Glutamatergic neuron (in vitro differentiated cells): ENCODE results near the gene KIF21B. TPM values are rescaled to one million over a fixed set of nuclear protein-coding genes. Genes with fewer than 3 reads are reported as not detected.
A peak's percentile ranks its signal among the peaks of the same experiment; 100 is the strongest.

Experiments
- DNase-seq: peaks from one replicate; pipeline ENCODE4 v3.0.0; 2022
- H3K27ac Mint-ChIP-seq: one replicate; pipeline ENCODE4 v1.8.0; 2020; ENCODE audit warnings: mild to moderate bottlenecking, mixed read lengths, inconsistent platforms; ENCODE audit not compliant: unreplicated experiment
- H3K27me3 Mint-ChIP-seq: one replicate; pipeline ENCODE4 v1.8.0; 2020; ENCODE audit warnings: mild to moderate bottlenecking, moderate library complexity, mixed read lengths, inconsistent platforms; ENCODE audit not compliant: unreplicated experiment
- H3K36me3 Mint-ChIP-seq: one replicate; pipeline ENCODE4 v1.8.0; 2020; ENCODE audit warnings: mild to moderate bottlenecking, mixed read lengths, inconsistent platforms; ENCODE audit not compliant: unreplicated experiment
- H3K4me1 Mint-ChIP-seq: one replicate; pipeline ENCODE4 v1.8.0; 2020; ENCODE audit warnings: mild to moderate bottlenecking, low read depth, mixed read lengths, inconsistent platforms; ENCODE audit not compliant: unreplicated experiment
- H3K4me3 Mint-ChIP-seq: one replicate; pipeline ENCODE4 v1.8.0; 2020; ENCODE audit warnings: mild to moderate bottlenecking, mixed read lengths, inconsistent platforms; ENCODE audit not compliant: unreplicated experiment
- H3K9me3 Mint-ChIP-seq: one replicate; pipeline ENCODE4 v1.8.0; 2020; ENCODE audit warnings: mild to moderate bottlenecking, moderate library complexity, mixed read lengths, inconsistent platforms; ENCODE audit not compliant: unreplicated experiment
- total RNA-seq: library from RNA; stranded (reverse); fragmentation: NEBNext Ultra II Directional; extraction: Animal tissue kit (Norgen Biotek cat#: 25700); gene quantifications from one replicate; pipeline ENCODE4 v1.2.1, GENCODE V29; 2021; ENCODE audit not compliant: unreplicated experiment
- TF ChIP-seq, protein P1 (sequence below): fragments of 200-600 bp; sonication (generic); IDR thresholded peaks from one replicate; pipeline ENCODE4 v1.5.0; 2021; ENCODE audit not compliant: partially characterized antibody, unreplicated experiment

The KIF21B gene
- total RNA-seq, 1 donor from 2014 or later: 51.1 TPM

DNA sequence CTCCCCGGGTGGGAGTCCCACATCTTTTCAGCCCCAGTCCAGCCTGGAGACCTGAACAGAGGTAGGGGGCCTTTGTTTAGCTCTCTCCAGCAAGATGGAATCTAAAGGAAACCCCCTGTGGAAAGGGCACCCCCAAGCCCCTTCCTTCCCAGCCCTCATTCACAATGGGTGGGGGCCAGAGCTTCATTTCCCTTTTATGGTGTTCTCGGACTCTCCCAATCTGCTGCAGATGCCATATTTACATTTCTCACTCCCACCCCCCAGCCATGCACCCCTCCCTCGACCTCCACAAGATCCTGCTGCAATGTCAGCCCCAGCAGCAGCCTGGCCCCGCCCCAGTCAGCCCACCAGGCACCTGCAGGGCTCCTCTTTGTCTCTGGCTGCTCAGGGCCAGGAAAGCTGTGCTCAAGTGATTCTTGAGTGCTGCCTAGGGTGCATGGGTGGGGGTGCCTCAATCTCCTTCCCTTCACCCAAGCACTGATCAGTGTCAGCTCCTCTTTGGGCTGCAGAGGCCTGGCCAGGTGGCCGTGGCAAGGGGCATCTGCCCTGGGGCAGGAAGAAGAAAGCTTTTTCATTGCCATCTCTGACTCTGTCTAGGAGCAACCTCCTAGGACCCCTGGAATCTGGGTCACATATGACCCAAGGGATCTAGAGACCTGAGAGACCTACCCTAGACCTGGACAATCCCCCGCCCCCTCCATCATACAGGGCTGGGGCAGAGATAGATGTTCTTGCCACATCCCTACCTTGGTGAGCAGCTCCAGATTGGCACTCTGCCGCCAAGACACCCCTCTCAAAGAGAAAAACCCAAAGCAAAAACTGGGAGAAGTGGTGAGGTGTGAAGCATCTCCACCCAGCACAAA is 1.7 kb downstream of the KIF21B start:
- H3K27ac Mint-ChIP-seq: peak overlapping the region; percentile 69
- DNase-seq: no peak

DNA sequence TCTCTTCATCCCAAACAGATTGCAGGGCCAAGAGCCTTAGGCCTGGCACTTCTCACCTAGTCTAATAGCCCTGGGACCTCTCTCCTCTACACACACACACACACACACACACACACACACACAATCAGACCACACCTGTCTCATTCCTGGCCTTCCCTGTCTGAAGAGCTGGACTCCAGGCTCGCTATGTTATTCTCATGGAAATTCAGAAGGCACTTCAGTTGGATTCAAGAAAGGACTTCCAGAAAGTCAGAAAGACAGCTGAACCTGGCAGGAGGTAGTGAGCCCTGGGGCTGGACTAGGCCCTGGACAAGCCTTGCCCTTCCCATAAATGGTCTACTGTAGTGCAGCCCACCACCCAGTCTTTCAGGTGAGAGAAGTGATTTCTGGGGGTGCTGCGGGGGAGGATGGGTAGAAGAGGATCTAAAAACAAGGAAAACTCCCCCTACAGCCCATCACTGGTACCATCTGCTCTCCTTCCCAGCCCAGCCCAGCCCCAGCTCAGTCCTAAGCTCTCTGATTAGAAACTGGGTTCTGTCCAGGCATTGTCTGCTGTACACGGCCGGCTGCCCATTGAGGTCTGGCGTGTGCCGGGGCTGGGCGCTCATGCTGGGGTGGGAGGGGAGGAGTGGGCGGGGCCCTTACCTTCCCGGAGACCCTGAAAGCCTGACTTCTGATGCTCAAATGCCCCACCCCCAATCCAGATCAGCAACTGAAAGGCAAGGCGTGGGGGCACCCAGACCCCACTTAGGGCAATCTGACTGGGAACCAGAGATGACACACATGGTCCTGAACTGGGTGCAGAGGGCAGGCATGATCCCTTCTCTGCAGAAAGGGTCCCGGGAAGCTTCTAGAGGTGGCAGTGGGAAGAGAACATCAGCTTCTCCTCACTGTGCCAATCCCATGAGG is 2.5 kb downstream of the KIF21B start:
- Mint-ChIP-seq H3K9me3 (peaks cover 10% of the 10 kb centered on the region), H3K27me3 (peaks cover 13% of the 10 kb centered on the region), H3K36me3 (no peaks in the 10 kb centered on the region), H3K4me3 (peak overlapping the region; percentile 91), H3K27ac (peak overlapping the region; percentile 78), H3K4me1 (peaks cover 23% of the 10 kb centered on the region)
- TF ChIP-seq, protein P1, sequence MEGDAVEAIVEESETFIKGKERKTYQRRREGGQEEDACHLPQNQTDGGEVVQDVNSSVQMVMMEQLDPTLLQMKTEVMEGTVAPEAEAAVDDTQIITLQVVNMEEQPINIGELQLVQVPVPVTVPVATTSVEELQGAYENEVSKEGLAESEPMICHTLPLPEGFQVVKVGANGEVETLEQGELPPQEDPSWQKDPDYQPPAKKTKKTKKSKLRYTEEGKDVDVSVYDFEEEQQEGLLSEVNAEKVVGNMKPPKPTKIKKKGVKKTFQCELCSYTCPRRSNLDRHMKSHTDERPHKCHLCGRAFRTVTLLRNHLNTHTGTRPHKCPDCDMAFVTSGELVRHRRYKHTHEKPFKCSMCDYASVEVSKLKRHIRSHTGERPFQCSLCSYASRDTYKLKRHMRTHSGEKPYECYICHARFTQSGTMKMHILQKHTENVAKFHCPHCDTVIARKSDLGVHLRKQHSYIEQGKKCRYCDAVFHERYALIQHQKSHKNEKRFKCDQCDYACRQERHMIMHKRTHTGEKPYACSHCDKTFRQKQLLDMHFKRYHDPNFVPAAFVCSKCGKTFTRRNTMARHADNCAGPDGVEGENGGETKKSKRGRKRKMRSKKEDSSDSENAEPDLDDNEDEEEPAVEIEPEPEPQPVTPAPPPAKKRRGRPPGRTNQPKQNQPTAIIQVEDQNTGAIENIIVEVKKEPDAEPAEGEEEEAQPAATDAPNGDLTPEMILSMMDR: peak; percentile 41
- peak; percentile 45 for DNase-seq

More for the DNA sequence above, 1.7 kb downstream of the KIF21B start:
- peak overlapping the region; percentile 91 for H3K4me3 Mint-ChIP-seq
- H3K27me3 Mint-ChIP-seq: peaks cover 12% of the 10 kb centered on the region
- peaks cover 19% of the 10 kb centered on the region for H3K4me1 Mint-ChIP-seq
- no peaks in the 10 kb centered on the region for H3K36me3 Mint-ChIP-seq
- H3K9me3 Mint-ChIP-seq: peaks cover 10% of the 10 kb centered on the region
- TF ChIP-seq, protein P1: no peak

DNA sequence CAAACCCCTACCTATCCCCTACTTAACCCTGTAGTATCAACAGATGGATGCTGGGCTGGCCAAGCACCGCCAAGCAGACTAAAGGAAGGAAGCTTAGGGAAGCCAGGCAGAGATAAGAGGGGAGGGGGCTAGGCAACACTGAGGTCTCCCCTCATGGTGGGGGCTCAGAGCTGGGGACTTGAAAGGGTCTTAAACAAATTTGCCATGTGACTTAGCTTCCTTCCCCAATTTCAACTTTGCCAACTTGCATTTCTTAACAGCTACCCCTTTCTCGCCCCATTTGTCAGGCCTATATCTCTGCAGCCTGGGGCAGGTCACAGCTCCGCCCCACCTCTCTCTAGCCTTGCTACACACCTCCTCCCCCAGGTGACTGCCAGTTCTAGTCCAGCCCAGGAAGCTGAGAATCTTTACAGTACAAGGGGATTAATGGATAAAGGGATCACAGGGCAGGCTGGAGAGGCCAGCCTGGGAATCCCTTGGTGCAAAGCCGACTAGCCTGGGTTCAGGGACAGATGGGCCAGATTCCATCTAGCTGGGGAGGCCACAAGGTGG is 3.4 kb downstream of the KIF21B start:
- no peak for DNase-seq
- Mint-ChIP-seq H3K4me3 (no peak overlapping the region), H3K27me3 (peaks cover 13% of the 10 kb centered on the region), H3K36me3 (no peaks in the 10 kb centered on the region), H3K9me3 (peaks cover 8% of the 10 kb centered on the region), H3K4me1 (peaks cover 30% of the 10 kb centered on the region), H3K27ac (no peak overlapping the region)
- TF ChIP-seq, protein P1: no peak

DNA sequence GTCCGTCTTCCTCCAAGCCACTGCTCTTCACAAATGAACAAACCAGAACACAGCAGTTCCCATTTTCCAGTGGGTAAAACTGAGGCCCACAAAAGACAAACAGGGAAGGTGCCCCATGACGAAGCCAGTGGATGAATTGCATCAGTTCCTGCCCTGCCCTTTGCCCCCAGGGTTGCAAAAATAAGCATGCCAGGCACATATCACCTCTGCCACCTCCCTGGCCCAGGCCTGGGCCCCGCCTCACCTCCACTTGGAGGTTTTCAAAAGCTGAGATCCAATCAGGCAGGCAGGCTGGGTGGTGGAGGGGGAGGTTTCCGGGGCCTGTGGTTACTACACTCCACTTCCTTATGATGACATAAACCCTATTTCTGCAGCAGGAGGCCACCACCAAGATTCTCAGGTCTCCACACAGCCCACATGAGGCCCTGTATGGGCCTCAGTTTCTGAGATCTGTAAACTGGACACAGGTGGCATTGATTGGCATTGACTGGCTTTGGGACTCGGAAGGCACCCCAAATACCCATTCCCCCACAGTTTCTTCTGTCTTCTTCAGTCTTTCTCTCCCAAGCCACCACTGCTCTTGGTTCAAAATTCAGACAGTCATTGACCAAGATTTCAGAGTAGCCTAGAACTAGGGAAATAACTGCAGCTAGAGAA is 4.1 kb downstream of the KIF21B start:
- no peak for DNase-seq
- peaks cover 8% of the 10 kb centered on the region for H3K9me3 Mint-ChIP-seq
- no peaks in the 10 kb centered on the region for H3K36me3 Mint-ChIP-seq
- no peak overlapping the region for H3K27ac Mint-ChIP-seq
- peaks cover 17% of the 10 kb centered on the region for H3K27me3 Mint-ChIP-seq
- H3K4me3 Mint-ChIP-seq: no peak overlapping the region
- TF ChIP-seq, protein P1: no peak
- peaks cover 35% of the 10 kb centered on the region for H3K4me1 Mint-ChIP-seq
